Skin epidermis (tissue), 12 donors: Measurements from ENCODE around the gene KCNQ1.

Source experiments
- H3K27ac ChIP-seq, 21 experiments: fragments of 200-600 bp; sonication (generic) in 11 of 21; one replicate each; pipeline ENCODE4 v1.5.0; 2020; ENCODE audit warnings: mild to moderate bottlenecking in 3 of 21, inconsistent platforms in 2 of 21, moderate library complexity in 2 of 21
- H3K4me3 ChIP-seq, 7 experiments: fragments of 200-600 bp; sonication (generic) in 2 of 7; one replicate each; pipeline ENCODE4 v1.5.0; 2020; ENCODE audit warnings: inconsistent platforms in 2 of 7, mild to moderate bottlenecking in 2 of 7, moderate library complexity in 1 of 7

KCNQ1 gene

DNA sequence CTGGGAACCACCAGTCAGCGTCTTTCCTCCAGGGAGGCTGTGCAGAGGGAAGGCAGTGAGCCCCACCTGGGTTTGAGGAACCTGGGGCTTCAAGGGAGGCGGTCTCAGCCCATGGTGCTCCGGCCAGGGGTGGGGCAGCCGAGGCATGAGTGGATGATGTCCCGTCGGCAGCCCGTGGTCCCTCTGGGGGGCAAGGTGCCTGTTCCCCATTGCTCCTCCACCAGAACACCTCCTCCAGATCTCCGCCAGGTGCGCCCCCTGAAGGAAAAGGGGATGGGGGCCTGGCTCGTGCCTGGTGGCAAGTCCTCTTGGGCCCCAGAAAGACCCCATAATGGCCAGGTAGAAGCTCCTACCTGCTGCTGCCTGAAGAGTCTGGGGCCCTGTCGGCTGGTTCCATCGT lies 94.1 kb downstream of the KCNQ1 start:
- Histone ChIP-seq H3K27ac (no peak overlapping the region), H3K4me3 (no peak overlapping the region)

DNA sequence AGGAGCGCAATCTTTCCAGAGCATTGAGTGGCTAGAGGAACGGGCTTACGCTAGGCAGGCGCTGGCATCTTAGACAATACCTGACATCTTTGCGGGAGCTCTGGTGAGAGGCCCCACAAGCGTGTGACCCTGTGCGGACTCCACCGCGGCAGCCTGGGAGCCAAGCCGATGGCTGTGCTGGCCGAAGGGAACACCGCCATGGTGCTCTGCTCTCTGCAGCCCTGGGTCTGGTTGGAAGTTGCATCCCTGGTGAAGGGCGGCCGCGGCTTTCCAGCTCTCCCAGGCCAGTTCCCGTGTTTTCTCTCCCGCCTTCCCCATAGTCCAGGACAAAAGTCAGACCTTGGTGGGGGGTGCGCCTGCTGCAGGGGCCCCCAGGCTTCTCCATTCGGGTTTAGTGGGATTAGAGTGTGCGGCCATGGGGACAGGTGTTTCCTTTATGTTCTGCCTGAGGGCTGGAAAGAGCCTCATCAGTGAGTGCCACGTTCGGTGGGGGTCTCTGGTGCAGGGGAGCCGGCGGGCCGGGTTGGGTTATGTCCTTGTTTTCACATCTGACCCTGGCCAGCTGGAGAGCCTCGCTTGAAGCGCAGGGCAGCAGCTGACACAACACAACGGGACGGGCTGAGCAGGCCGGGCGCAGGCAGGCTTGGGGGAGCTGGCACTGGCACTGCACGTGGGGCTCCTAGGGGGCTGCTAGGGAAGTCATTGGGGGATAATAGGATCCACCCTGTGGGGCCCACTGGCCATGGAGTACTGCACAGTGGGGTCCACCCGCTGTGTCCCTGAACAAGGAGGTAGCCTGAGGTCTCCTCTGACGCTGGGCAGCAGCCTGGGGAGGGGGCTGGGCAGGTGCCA lies 94.8 kb downstream of the KCNQ1 start:
- H3K27ac ChIP-seq = no peak overlapping the region

DNA sequence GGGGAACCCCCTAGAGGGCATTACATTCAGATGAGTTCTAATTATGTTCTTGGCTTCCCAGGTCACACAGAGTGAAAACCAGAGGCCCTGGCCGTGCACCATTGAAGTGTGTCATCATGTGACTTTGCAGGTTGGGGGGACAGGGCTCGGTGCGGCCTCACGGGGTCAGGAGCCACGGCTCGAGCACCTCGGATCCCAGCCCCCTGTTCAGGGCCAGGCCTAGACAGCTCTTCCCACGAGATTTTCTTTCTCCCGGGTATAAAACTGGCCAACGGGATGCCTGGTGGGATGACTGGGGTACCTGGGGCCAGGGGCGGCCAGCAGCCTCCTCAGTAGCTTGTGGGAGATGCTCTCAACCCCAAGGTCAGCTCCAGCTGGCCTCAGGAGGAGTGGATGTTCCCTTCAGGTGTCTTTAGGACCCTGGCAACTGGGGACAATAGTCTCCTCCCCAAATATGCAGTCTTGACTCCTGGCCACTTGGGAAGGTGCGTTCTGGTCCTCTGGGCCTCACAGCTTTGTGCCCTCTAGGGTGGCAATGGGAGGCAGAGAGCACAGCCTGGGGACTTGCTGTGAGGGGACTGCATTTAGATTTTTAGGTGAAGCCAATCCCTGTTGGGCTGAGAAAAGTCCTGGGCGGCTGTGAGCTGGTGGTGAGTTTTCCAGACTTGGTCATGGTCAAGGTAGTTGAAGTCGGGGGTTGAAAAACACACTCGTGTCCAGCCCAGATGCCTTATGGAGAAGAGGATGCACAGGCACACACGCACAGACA lies 95.6 kb downstream of the KCNQ1 start:
- Histone ChIP-seq H3K27ac (no peak overlapping the region), H3K4me3 (no peak overlapping the region)

More for the DNA sequence above, 94.8 kb downstream of the KCNQ1 start:
- H3K4me3 ChIP-seq = no peak overlapping the region

DNA sequence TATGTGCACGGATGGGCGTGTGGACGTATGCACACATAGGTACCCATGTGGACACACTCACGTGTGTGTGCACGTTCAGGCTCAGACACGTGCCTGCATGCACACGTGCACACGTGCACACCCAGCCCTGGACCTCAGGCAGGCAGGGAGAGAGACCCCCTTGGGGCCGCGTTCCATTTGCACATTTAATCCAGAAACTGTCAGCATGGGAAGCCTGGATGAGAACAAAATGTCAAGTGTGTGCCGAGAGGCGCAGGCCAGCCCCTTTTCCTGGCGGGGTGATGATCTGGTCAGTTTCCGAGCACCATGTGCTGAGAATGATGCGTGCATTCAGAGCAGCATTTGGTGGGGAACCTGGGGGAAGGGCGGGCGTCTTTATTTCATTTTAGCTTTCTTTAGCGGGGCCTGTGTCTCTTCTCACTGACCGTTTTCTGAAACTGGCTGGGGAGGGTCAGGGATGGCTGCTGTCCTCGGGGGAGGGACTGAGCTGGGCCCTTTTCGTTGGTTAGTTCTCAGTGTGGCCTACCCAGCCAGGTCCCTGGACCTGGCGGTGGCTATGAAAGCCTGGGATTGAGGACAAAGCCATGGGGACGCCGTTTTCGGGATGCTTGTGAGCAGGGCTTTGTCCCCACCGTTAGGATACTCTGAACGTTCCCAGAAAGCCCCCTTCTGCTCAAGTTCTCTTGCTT lies 96.3 kb downstream of the KCNQ1 start:
- no peak overlapping the region for H3K27ac ChIP-seq

DNA sequence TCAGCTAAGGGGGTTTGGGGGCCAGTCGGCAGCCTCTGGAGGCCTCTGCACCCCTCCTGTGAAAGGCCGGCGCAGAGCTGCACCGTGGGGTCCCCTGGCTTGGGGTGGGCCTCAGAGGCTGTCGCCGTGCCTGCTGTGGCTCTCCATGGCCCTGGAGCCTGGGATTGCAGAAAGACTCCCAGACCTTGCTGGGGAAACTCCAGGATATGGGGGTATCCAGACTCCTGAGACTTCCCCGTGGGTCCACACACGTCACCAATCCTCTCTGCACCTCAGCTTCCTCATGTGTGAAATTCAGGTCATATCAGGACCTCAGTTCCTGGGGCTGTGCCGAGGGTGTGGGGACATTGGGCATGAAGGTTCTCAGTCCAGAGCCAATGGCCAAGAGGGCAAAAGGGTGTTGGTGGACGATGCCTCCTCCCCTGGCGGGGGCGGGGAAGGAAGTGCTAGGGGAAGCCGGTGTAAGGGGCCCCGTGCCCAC lies 97.1 kb downstream of the KCNQ1 start:
- Histone ChIP-seq H3K4me3 (no peak overlapping the region), H3K27ac (no peak overlapping the region)

More for the DNA sequence above, 96.3 kb downstream of the KCNQ1 start:
- no peak overlapping the region for H3K4me3 ChIP-seq

DNA sequence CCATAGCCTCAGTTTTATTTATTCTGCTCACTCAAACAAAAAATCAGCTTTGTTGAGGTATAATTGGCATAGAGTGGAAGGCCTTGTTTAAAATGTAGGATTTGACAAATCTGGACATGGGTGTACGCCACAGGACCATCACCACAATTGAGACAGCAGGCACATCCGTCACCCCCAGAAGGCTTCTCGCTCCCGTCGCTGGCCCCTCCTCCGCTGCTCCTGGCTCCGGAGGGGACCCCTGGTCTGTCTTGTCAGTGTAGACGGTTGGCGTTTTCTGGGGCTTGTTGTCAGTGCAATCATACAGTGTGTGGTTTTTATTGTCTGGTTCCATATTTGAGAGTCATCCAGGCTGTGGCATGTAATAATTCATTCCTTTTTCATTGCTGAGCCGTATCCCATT lies 97.6 kb downstream of the KCNQ1 start:
- Histone ChIP-seq H3K4me3 (no peak overlapping the region), H3K27ac (no peak overlapping the region)

DNA sequence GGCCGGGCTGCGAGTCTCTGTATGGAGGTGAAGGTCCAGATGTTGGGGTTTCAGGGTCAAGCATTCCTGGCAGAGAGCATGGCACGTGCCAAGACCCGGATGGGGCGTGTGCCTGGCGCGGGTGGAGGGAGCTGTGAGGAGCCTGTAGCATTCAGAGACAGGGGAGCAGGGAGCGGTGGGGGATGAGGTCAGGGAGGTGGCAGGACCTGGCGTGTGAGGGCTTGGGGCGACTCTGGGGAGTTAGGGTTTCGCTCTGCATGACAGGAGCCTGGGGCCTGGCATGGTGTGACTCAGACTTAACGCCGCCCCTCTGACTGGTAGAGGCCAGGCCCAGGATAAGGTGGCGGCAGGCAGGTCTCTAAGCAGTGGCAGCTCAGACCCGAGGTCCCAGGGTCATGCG lies 103.0 kb downstream of the KCNQ1 start:
- no peak overlapping the region for H3K27ac ChIP-seq
- H3K4me3 ChIP-seq = no peak overlapping the region

DNA sequence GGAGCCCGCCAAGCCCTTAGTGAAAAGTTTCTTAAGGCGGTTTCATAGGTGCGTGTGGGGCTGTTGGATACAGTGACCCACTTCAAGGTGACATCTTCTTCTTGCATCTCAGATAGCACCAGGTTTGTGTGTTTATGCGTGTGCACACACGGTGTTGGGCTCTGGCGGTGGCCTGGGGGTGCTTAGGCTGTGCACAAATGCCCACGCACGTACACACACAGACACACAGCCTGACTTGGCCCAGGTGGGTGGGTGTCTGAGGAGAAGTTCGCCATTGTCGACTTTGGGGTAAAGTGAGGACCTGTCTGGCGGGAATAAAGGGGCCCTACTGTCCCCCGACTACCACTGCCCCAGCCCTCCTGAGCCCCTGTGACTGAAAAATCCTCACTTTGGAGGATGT lies 103.8 kb downstream of the KCNQ1 start:
- Histone ChIP-seq H3K27ac (no peak overlapping the region), H3K4me3 (no peak overlapping the region)

DNA sequence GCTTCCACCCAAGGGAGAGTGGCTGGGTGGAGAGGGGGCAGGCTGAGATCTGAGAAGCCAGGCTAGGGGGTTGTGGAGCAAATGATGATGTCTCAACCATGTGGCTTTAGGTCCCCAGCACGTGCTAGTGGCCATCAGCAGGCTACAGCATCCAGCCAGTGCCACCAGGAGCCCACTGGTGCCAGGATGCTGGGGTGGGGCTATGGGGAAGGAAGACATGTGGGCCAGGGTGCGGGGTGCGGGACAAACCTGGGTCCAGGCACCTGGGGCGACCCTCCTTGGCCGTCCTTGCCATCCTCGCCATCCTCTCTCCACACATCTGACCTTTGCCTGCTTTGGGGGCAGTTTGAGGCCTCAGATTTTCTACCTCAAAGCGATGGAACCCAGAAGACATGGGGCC lies 104.3 kb downstream of the KCNQ1 start:
- Histone ChIP-seq H3K27ac (no peak overlapping the region), H3K4me3 (no peak overlapping the region)

DNA sequence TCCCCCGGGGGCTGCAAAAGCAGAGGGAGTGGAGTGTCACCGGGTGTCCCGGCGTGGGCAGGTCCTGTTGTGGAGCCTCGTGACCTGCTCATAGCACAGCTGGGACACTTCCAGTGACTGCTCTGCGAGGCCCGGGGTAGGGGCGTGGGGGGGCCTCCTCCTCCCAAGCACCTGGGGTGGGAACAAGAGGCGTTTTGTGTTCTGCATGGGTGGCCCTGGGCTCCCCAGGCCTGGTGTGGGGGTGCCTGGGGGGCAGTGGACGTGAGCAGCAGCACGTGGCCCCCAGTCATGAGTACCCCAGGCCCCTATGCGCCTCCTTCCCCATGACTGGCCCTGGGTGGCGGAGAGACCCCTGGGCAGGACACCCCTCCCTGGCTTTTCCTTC lies 104.7 kb downstream of the KCNQ1 start:
- H3K4me3 ChIP-seq = no peak overlapping the region
- H3K27ac ChIP-seq = no peak overlapping the region

DNA sequence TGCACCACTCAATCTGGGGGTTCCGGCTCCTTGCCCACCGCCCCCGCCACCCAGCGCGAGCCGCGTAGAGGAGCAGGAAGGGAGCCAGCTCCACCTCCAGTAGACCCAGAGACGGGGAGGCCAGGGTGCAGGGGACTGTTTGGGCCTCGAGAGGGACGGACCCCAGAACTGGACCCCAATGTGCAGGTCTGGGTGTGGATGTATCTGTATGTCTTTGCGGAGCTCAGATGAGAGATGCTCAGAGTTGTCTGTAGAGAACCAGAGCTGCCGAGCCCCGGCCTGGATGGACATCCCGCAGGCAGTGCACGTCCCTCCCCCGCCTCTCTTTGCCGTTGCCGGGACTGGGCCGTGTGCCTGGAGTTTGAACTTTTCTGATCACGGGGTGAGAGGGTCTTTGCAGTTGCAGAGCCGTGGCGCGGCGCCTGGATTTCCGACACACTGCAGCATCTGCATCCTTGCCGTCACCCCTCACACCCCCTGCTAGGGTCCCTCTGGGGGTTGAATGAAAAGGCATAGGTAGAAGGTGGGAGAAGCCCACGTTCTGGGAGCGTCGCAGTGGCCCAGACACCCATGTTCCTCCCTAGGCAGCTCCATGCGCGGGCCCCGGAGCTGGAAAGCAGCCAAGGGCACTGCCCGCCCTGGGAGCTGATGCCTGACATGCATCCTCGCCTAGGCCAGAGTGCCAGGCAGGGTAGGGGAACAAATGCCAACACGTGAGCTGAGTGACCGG lies 105.2 kb downstream of the KCNQ1 start:
- Histone ChIP-seq H3K27ac (no peak overlapping the region), H3K4me3 (no peak overlapping the region)

DNA sequence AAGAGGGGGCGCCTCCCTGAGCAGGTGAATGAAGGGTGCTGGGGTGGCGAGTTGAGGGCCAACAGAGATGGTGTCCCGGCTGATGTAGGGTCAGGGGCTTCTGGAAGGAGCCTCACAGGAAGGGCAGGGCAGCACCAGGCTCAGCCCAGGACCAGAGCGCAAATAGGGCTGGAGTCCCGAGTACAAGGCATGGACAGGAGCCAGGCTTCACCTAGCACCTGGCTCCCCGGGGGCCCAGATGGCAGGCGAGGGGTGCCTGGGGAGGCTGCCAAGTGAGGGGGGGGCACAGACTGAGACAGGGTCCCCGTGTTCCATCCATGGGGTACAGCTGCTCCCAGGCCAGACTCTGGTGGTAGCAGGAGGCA lies 105.8 kb downstream of the KCNQ1 start:
- H3K4me3 ChIP-seq = no peak overlapping the region
- H3K27ac ChIP-seq = no peak overlapping the region

DNA sequence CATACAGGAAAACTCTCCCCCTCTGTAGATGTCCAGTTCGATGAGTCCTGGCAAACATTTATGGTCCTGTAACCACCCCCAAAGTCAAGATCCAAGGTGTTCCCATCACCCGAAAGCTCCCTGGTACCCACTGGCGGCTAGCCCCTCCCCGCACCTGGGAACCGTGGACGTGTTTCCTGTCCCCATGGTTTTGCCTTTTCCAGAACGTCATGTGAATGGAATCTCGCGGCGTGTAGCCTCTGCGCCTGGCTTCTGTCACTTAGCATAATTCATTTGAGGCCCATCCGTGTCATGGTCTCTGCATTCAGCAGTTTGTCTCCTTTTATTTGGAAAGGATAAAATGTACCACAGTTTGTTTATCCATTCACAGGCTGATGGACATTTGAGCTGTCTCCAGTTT lies 106.3 kb downstream of the KCNQ1 start:
- Histone ChIP-seq H3K4me3 (no peak overlapping the region), H3K27ac (no peak overlapping the region)

DNA sequence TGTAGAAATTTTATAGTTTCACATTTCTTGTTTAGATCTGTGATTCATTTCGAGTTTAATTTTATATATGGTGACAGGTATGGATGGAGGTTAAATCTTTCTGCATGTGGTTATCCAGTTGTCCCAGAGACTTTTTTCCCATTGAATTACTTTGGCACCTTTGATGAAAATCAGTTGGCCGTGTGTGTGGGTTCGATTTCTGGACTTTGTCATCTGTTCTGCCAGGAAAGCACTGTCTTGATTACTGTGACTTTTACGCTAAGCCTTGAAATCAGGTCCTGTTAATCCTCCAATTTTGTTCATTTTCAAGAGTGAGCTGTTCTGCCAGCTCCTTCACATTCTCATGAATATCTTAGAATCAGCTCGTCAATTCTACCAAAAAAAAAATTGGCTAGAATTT lies 107.4 kb downstream of the KCNQ1 start:
- H3K27ac ChIP-seq = no peak overlapping the region
- no peak overlapping the region for H3K4me3 ChIP-seq

DNA sequence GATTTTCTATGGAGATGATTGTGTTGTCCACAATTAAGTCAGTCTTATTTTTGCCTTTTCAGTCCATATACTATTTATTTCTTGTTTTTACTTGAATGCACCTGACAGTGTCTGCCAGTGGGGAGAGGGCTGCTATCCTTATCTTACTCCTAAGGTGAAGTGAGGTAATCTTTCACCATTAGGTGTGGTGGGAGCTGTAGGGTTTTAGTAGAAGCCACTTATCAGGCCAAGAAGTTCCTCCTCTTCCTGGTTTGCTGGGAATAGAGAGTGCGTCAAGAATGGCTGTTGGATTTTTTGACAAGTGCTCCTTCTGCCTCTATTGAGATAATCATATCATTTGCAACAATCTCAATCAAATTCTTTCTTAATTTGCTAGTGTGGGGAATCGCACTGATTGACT lies 108.4 kb downstream of the KCNQ1 start:
- H3K27ac ChIP-seq = no peak overlapping the region
- H3K4me3 ChIP-seq = no peak overlapping the region

DNA sequence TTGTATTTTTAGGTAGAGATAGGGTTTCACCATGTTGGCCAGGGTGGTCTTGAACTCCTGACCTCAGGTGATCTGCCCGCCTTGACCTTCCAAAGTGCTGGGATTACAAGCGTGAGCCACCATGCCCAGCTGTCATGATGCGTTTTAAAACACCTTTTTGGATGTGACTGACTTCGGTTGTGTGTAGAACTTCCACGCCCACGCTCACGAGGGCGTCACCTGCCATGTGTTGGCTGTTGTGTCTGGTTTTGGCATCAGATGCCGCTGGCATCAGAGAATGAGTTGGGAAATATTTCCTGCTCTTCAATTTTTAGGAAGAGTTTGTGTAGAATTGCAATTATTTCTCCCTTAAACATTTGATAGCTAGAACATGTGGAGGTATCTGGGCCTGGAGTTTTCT lies 109.1 kb downstream of the KCNQ1 start:
- Histone ChIP-seq H3K27ac (no peak overlapping the region), H3K4me3 (no peak overlapping the region)

DNA sequence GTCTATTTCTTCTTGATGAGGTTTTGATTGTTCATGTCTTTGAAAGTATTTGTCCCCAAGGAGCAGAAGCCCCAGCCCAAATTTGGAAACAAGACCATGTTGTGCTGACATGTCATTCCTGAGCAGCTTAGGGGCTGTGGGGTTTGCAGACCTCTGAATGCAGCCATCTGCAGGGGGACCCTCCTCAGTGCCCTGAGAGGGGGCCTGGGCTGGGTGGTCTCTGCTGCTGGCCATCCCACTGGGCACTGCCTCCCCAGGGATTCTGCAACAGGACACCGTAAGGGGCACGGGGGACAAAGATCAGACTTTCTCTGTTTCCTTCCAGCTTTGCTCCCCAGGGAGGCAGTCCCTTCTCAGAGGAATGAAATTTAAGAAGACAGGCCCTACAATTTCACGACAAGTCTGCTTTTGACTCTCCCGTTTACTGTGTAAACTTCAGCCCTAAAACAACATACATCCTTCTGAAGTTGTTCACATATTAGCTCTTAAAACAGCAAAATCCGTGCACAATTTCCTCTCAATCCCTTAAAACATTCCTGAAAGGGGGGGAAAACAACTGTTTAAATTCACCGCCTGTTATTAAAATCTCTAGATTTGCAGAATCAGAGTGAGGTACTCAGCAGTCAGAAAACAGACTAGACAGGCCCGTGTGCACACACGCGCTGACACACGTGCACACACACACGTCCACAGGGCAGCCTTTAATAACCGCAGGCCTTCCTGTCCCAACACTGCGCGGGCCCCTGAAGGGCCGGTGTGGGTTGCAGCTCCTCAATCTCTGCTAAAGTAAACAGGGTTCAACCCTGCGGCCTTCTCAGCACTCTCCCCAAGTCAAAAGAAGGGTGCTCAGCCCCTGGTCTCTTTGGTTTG lies 109.8 kb downstream of the KCNQ1 start:
- Histone ChIP-seq H3K4me3 (no peak overlapping the region), H3K27ac (no peak overlapping the region)

DNA sequence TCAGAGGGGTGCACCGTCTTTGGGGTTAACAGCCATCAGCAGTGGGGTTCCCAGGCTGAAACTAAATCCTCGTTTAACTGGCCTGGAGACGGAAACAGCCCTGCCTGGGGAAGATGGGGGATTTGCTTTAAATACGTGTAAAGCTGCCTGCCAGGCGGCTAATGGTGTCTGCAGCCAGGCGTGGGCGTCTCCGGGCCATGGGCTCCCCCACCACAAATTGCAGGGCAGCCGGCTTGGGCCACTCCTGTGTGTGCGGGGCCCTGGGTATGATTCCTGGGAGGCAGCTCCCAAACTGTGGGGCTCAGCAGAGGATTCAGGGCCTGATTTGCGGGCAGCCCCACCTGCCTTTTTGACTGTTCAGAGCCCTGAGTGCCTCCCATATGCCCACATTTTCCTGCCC lies 110.5 kb downstream of the KCNQ1 start:
- no peak overlapping the region for H3K27ac ChIP-seq

DNA sequence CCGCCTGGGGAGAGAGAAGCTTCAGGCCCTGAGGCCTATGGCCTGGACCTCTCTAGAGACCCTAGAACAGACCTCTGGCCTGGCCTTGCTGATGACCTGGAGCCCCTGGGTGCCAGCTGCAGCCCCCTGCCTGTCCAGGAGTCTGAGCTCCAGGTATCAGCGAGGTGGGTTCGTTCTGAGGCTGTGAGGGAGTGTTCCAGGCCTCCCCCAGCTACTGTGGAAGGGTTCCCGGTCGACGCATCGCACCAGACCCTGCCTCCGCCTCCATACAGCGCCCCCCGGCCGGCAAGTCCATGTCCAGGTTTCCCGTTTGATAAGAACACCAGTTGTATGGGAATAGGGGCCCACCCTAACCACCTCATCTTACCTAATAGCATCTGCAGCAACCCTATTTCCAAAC lies 111.1 kb downstream of the KCNQ1 start:
- H3K27ac ChIP-seq = no peak overlapping the region
- H3K4me3 ChIP-seq = no peak overlapping the region

More for the DNA sequence above, 110.5 kb downstream of the KCNQ1 start:
- H3K4me3 ChIP-seq = no peak overlapping the region
